Mesothelial cell of epicardium (in vitro differentiated cells): ENCODE measurements around the gene STK17A. TPM values are rescaled to one million over a fixed set of nuclear protein-coding genes. Genes with fewer than 3 reads are reported as not detected.

Experiments used
- DNase-seq, 2 experiments: peaks; one replicate each; pipeline ENCODE4 v3.0.0; 2021; ENCODE audit warnings: low spot score in 2 of 2; ENCODE audit not compliant: unreplicated experiment in 2 of 2
- H3K27ac Mint-ChIP-seq: 2 replicates; pipeline ENCODE4 v1.8.0; 2021; ENCODE audit warnings: mixed read lengths
- H3K27me3 Mint-ChIP-seq: 2 replicates; pipeline ENCODE4 v1.8.0; 2021; ENCODE audit warnings: low read depth, mixed read lengths
- H3K36me3 Mint-ChIP-seq: 2 replicates; pipeline ENCODE4 v1.8.0; 2021; ENCODE audit warnings: mixed read lengths
- H3K4me1 Mint-ChIP-seq: 2 replicates; pipeline ENCODE4 v1.8.0; 2021; ENCODE audit warnings: mixed read lengths
- H3K4me3 Mint-ChIP-seq: 2 replicates; pipeline ENCODE4 v1.8.0; 2021; ENCODE audit warnings: mild to moderate bottlenecking, moderate library complexity, mixed read lengths
- H3K9me3 Mint-ChIP-seq: 2 replicates; pipeline ENCODE4 v1.8.0; 2021; ENCODE audit warnings: mixed read lengths
- total RNA-seq: library from RNA; stranded (reverse); gene quantifications from 3 replicates; pipeline ENCODE4 v1.2.1, GENCODE V29; 2021
- TF ChIP-seq, protein P1 (sequence below): fragments of 200-600 bp; sonication (generic); IDR thresholded peaks from one replicate; pipeline ENCODE4 v1.5.0; 2021; ENCODE audit warnings: antibody characterized with exemption; ENCODE audit not compliant: unreplicated experiment

The STK17A gene
- total RNA-seq, 1 donor from 2014 or later, result 9.3 TPM

DNA sequence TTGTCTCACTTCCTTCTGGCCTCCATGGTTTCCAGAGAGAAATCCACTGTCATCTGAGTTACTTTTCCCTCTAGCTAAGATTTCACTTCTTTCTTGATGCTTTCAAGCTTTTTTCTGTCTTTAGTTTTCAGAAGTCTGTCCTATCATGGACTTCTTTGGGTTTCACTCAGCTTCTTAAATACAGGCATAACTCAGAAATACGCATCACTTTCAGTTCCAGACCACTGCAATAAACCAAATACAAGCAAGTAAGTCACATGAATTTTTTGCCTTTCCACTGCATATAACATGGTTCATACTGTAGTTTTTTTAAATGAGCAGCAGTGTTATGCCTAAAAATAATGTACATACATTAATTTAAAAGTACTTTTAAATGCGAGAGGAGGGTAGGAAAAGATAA, 48.7 kb downstream of the STK17A start:
- Mint-ChIP-seq H3K4me3 (no peak overlapping the region), H3K27ac (no peak overlapping the region), H3K9me3 (no peaks in the 10 kb centered on the region), H3K27me3 (no peaks in the 10 kb centered on the region), H3K4me1 (peaks cover 7% of the 10 kb centered on the region), H3K36me3 (peaks cover 62% of the 10 kb centered on the region)
- DNase-seq, result no peak
- TF ChIP-seq, protein P1, sequence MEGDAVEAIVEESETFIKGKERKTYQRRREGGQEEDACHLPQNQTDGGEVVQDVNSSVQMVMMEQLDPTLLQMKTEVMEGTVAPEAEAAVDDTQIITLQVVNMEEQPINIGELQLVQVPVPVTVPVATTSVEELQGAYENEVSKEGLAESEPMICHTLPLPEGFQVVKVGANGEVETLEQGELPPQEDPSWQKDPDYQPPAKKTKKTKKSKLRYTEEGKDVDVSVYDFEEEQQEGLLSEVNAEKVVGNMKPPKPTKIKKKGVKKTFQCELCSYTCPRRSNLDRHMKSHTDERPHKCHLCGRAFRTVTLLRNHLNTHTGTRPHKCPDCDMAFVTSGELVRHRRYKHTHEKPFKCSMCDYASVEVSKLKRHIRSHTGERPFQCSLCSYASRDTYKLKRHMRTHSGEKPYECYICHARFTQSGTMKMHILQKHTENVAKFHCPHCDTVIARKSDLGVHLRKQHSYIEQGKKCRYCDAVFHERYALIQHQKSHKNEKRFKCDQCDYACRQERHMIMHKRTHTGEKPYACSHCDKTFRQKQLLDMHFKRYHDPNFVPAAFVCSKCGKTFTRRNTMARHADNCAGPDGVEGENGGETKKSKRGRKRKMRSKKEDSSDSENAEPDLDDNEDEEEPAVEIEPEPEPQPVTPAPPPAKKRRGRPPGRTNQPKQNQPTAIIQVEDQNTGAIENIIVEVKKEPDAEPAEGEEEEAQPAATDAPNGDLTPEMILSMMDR, result no peak

DNA sequence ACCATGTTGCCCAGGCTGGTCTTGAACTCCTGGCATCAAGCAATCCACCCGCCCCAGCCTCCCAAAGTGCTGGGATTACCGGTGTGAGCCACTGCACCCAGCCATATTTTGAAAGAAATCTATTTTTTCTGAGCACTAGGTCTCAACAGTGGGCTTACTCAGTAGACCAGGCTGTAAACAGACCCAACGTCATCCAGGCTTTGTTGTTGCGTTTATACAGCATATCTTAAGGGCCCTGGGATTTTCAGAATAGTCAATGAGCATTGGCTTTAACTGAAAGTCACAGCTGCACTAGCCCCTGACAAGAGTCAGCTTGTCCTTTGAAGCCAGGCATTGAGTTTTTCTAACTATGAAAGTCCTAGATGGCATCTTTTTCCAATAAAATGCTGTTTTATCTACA, 49.8 kb downstream of the STK17A start:
- DNase-seq, result no peak
- no peaks in the 10 kb centered on the region for H3K27me3 Mint-ChIP-seq
- peaks cover 67% of the 10 kb centered on the region for H3K36me3 Mint-ChIP-seq
- H3K9me3 Mint-ChIP-seq, result no peaks in the 10 kb centered on the region
- H3K4me3 Mint-ChIP-seq, result no peak overlapping the region
- H3K4me1 Mint-ChIP-seq, result peaks cover 16% of the 10 kb centered on the region
- H3K27ac Mint-ChIP-seq, result no peak overlapping the region
- TF ChIP-seq, protein P1, result no peak

DNA sequence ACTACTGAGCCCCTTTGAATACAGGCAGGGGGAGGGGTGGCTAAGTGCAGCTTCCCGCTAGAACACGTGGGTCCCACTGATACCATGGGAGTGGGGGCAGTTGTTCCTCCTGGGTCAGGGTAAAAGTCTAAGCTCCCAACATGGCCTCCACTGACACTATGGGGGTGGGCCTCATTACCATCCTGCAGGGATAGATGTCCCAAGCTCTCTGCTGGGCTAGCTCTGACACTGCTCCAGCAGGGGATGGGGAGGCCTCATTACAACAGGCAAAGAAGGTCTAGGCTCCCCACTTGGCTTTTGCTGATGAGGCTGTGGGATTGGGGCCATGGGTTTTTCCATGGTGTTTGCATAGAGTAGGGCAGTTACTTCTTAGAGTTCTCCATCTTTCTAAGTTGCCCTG, 51.5 kb downstream of the STK17A start:
- H3K9me3 Mint-ChIP-seq, result no peaks in the 10 kb centered on the region
- peaks cover 58% of the 10 kb centered on the region for H3K36me3 Mint-ChIP-seq
- no peaks in the 10 kb centered on the region for H3K27me3 Mint-ChIP-seq
- no peak overlapping the region for H3K4me3 Mint-ChIP-seq
- DNase-seq, result no peak
- no peak overlapping the region for H3K27ac Mint-ChIP-seq
- TF ChIP-seq, protein P1, result no peak
- peaks cover 22% of the 10 kb centered on the region for H3K4me1 Mint-ChIP-seq

DNA sequence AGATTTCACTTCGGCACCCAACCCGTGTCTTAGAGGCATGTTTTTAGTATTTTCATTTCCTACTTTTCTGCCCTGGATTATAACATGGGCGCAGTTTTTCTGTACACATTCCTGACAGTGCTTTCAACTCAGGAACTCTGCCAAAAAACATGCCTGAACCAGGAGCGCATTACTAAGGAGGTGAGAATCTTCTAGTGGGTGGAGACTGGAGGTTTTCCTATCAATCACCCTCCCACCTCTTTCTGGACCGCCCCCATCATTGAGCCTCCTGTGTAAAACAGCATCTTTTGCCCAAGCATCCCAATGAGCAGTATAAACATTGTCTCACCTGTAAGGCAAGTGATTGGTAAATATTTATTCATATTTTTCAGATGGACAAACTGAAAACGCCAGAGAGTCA, 53.2 kb downstream of the STK17A start:
- Mint-ChIP-seq H3K4me3 (no peak overlapping the region), H3K27me3 (no peaks in the 10 kb centered on the region), H3K36me3 (peaks cover 50% of the 10 kb centered on the region), H3K27ac (peak overlapping the region; percentile 58), H3K4me1 (peaks cover 32% of the 10 kb centered on the region), H3K9me3 (no peaks in the 10 kb centered on the region)
- TF ChIP-seq, protein P1, result no peak
- no peak for DNase-seq

DNA sequence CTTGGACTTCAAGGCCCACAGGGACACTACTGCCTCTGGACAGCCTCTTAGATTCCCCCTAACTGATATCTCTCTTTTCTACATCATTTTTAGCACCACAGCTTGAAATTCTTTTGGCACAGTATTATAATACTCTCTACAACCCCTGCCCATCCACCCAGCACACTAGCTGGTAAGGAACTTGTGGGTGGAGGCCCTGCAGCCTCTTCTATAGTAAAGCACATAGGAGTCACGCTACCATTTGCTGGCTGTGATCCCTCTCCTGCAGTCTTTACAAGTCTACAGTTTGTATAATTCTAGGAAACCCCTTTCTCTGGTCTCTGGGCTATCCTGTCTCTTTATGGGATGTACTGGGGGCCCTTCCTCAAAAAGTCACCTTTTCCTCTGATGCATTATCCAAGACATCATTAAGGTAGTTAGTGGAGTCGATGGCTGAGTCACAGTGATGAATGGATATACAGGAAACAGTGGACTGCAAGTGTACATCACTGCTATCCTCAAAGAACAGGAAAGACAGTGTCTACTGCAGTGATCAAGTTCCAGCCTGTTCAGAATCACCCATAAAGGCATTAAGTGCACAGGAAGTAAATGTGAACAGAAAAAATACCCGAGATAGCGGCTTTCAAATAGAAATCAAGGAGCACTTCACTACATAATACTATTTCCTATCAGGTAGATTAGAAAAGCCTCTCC, 54.4 kb downstream of the STK17A start:
- no peaks in the 10 kb centered on the region for H3K9me3 Mint-ChIP-seq
- peak overlapping the region; percentile 47 for H3K27ac Mint-ChIP-seq
- peaks cover 41% of the 10 kb centered on the region for H3K36me3 Mint-ChIP-seq
- TF ChIP-seq, protein P1, result no peak
- H3K4me1 Mint-ChIP-seq, result peaks cover 32% of the 10 kb centered on the region
- no peak for DNase-seq
- no peaks in the 10 kb centered on the region for H3K27me3 Mint-ChIP-seq
- no peak overlapping the region for H3K4me3 Mint-ChIP-seq
